B cell (primary cell): ENCODE data around the gene KCNT1.

ENCODE experiments used
- CTCF ChIP-seq: fragments of 200-600 bp; IDR thresholded peaks from one replicate; pipeline ENCODE4 v1.8.0; 2022; ENCODE audit warnings: antibody characterized with exemption, mild to moderate bottlenecking
- EZH2 ChIP-seq: IDR thresholded peaks from 2 replicates; pipeline ENCODE4 v1.6.1; 2012; ENCODE audit warnings: borderline replicate concordance, low read depth, mild to moderate bottlenecking, moderate library complexity, low read length; ENCODE audit not compliant: insufficient read depth, poor library complexity, severe bottlenecking

- TF ChIP-seq CTCF (no peak), EZH2 (no peak)
These were observed 44.6 kb upstream of the KCNT1 start for GRCh38 chr9:135657416-135657815.
